PC-9 (cell line): Measurements from ENCODE around the gene GTF3C1. TPM values are rescaled to one million over a fixed set of nuclear protein-coding genes. Genes with fewer than 3 reads are reported as not detected.

Experiments used
- BruUV-seq: library from RNA; stranded (reverse); fragments of 400-500 nt; replicated peaks from 2 replicates; lab custom pipeline; 2021; lab: Mats Ljungman, UMichigan
- CTCF ChIA-PET: fragments of 300-600 bp; sonication (Branson Sonifier 250); formaldehyde crosslinking; loops from one replicate; lab custom pipeline; 2022; ENCODE audit warnings: antibody characterized with exemption; lab: Charles Lee
- POLR2A ChIA-PET: fragments of 300-600 bp; sonication (Branson Sonifier 250); formaldehyde crosslinking; loops from one replicate; lab custom pipeline; 2022; ENCODE audit warnings: antibody characterized with exemption; ENCODE audit not compliant: unreplicated experiment; lab: Charles Lee
- DNase-seq, 2 experiments: peaks; one replicate each; pipeline versions ENCODE4 v3.0.0 to v3.0.0-alpha.2; 2015 to 2022; ENCODE audit warnings: mixed read lengths in 1 of 2
- H2AFZ ChIP-seq: fragments of 200-600 bp; sonication (generic); 2 replicates; pipeline ENCODE4 v1.8.1; 2017; ENCODE audit warnings: antibody characterized with exemption
- H3F3A ChIP-seq: fragments of 200-600 bp; sonication (generic); 2 replicates; pipeline ENCODE4 v1.8.1; 2017; ENCODE audit warnings: antibody characterized with exemption, mild to moderate bottlenecking, low read depth; ENCODE audit not compliant: insufficient read depth
- H3K27ac ChIP-seq: fragments of 200-600 bp; sonication (generic); 2 replicates; pipeline ENCODE4 v1.6.1; 2016; ENCODE audit warnings: mixed run types
- H3K27me3 ChIP-seq: fragments of 200-600 bp; sonication (generic); 2 replicates; pipeline ENCODE4 v1.6.1; 2016; ENCODE audit warnings: low read depth, mixed run types; ENCODE audit not compliant: insufficient read depth
- H3K36me3 ChIP-seq: fragments of 200-600 bp; sonication (generic); 2 replicates; pipeline ENCODE4 v1.6.1; 2016; ENCODE audit warnings: low read depth, mixed run types
- H3K4me1 ChIP-seq: fragments of 200-600 bp; sonication (generic); replicated peaks from 2 replicates; pipeline ENCODE4 v1.6.1; 2016; ENCODE audit warnings: mixed run types; ENCODE audit not compliant: insufficient read depth
- H3K4me2 ChIP-seq: fragments of 200-600 bp; sonication (generic); 2 replicates; pipeline ENCODE4 v1.6.1; 2017; ENCODE audit warnings: mixed run types
- H3K4me3 ChIP-seq: fragments of 200-600 bp; sonication (generic); 2 replicates; pipeline ENCODE4 v1.6.1; 2016; ENCODE audit warnings: mixed run types
- H3K79me2 ChIP-seq: fragments of 200-600 bp; sonication (generic); 2 replicates; pipeline ENCODE4 v1.6.1; 2017; ENCODE audit warnings: low read depth, mixed run types
- H3K9me2 ChIP-seq: fragments of 200-600 bp; sonication (generic); 2 replicates; pipeline ENCODE4 v1.8.1; 2017; ENCODE audit warnings: mild to moderate bottlenecking; ENCODE audit not compliant: insufficient read depth
- H3K9me3 ChIP-seq: fragments of 200-600 bp; sonication (generic); 2 replicates; pipeline ENCODE4 v1.8.1; 2016; ENCODE audit warnings: low read depth; ENCODE audit not compliant: insufficient read depth
- H4K20me1 ChIP-seq: fragments of 200-600 bp; sonication (generic); 2 replicates; pipeline ENCODE4 v1.8.1; 2017; ENCODE audit not compliant: insufficient read depth
- EZH2 ChIP-seq: fragments of 200-600 bp; sonication (generic); IDR thresholded peaks from 2 replicates; pipeline ENCODE4 v1.8.0; 2017; ENCODE audit warnings: antibody characterized with exemption, low read depth
- intact Hi-C: fragments of 100-400 bp; cut with micrococcal nuclease; formaldehyde crosslinking; loops from one replicate; pipeline ENCODE4 v1.10.0; 2022; ENCODE audit not compliant: unreplicated experiment
- total RNA-seq: library from RNA; stranded (reverse); gene quantifications from 2 replicates; pipeline ENCODE4 v1.2.3, GENCODE V29; 2021
- TF ChIP-seq, protein P1 (sequence below): fragments of 200-600 bp; sonication (generic); conservative IDR thresholded peaks from 2 replicates; pipeline ENCODE4 v1.6.1; 2017; ENCODE audit warnings: mixed run types, antibody characterized with exemption, mild to moderate bottlenecking, moderate library complexity

GTF3C1 gene
- total RNA-seq, 1 experiment from 2014 or later, result 118 TPM

- CTCF ChIA-PET, result no interaction called here
Measured at GRCh38 chr16:27417047-27417671, 132.6 kb downstream of the GTF3C1 start.

DNA sequence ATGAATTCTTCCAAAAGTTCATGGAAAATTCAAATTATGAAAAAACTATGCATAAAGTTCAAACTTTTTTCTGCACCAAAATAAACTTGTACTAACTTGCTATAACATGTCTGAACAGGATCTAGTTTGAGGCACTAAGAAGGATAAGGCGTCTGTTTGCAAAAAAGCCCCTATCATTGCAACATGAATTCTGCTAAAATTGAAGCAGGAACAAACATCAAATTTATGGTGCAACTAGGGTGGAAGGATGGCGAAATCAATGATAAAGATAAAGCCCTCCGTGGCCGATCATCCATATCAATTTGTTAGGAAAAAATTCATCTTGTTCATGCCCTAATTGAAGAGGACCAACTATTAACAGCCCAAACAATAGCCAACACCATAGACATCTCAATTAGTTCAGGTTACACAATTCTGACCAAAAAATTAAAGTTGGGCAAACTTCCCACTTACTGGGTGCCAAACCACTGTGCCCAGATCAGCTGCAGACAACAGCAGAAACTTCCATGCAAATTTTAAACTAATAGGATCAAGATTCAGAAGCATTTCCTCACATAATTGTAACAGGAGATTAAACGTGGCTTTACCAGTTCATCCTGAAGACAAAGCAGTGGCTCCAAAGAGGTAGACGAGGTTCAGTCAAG, 134.8 kb downstream of the GTF3C1 start:
- no peak overlapping the region for H3K27ac ChIP-seq
- POLR2A ChIA-PET, result no interaction called here
- CTCF ChIA-PET, result no interaction called here
- no peaks in the 10 kb centered on the region for H3K9me3 ChIP-seq
- TF ChIP-seq, protein P1, sequence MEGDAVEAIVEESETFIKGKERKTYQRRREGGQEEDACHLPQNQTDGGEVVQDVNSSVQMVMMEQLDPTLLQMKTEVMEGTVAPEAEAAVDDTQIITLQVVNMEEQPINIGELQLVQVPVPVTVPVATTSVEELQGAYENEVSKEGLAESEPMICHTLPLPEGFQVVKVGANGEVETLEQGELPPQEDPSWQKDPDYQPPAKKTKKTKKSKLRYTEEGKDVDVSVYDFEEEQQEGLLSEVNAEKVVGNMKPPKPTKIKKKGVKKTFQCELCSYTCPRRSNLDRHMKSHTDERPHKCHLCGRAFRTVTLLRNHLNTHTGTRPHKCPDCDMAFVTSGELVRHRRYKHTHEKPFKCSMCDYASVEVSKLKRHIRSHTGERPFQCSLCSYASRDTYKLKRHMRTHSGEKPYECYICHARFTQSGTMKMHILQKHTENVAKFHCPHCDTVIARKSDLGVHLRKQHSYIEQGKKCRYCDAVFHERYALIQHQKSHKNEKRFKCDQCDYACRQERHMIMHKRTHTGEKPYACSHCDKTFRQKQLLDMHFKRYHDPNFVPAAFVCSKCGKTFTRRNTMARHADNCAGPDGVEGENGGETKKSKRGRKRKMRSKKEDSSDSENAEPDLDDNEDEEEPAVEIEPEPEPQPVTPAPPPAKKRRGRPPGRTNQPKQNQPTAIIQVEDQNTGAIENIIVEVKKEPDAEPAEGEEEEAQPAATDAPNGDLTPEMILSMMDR, result no peak
- TF ChIP-seq EZH2, result no peak
- no peak overlapping the region for H2AFZ ChIP-seq
- H4K20me1 ChIP-seq, result no peaks in the 10 kb centered on the region
- H3K4me1 ChIP-seq, result no peaks in the 10 kb centered on the region
- DNase-seq, result no peak
- no peaks in the 10 kb centered on the region for H3K9me2 ChIP-seq
- no peaks in the 10 kb centered on the region for H3K79me2 ChIP-seq
- no peak overlapping the region for H3K4me2 ChIP-seq
- no peaks in the 10 kb centered on the region for H3F3A ChIP-seq
- intact Hi-C loops, result no loop called here
- no TSS peak for BruUV-seq
- no peaks in the 10 kb centered on the region for H3K36me3 ChIP-seq
- peaks cover 17% of the 10 kb centered on the region; the same call in 1 of the 2 replicates for H3K27me3 ChIP-seq
- no peak overlapping the region for H3K4me3 ChIP-seq

More at GRCh38 chr16:27417047-27417671, 132.6 kb downstream of the GTF3C1 start:
- H3K9me2 ChIP-seq, result no peaks in the 10 kb centered on the region
- TF ChIP-seq, protein P1, result no peak
- no peak for TF ChIP-seq EZH2
- H2AFZ ChIP-seq, result no peak overlapping the region
- 0 out of 2 replicates have a peak, but pooled peaks cover 10% of the 10 kb centered on the region for H3K27me3 ChIP-seq
- H3K27ac ChIP-seq, result no peak overlapping the region
- BruUV-seq, result no TSS peak
- H3K36me3 ChIP-seq, result no peaks in the 10 kb centered on the region
- no peak overlapping the region for H3K4me3 ChIP-seq
- H3F3A ChIP-seq, result no peaks in the 10 kb centered on the region
- no peaks in the 10 kb centered on the region for H4K20me1 ChIP-seq
- H3K79me2 ChIP-seq, result no peaks in the 10 kb centered on the region
- H3K4me2 ChIP-seq, result no peak overlapping the region
- intact Hi-C loops, result no loop called here
- no peak for DNase-seq
- peaks cover 11% of the 10 kb centered on the region for H3K9me3 ChIP-seq
- POLR2A ChIA-PET, result no interaction called here
- no peaks in the 10 kb centered on the region for H3K4me1 ChIP-seq

- intact Hi-C loops, result no loop called here
- BruUV-seq, result no TSS peak
- no peak for TF ChIP-seq EZH2
- TF ChIP-seq, protein P1, result no peak
- no peaks in the 10 kb centered on the region for H3K9me3 ChIP-seq
- no peak overlapping the region for H3K4me2 ChIP-seq
- no peaks in the 10 kb centered on the region for H3K9me2 ChIP-seq
- H4K20me1 ChIP-seq, result no peaks in the 10 kb centered on the region
- DNase-seq, result no peak
- no peaks in the 10 kb centered on the region for H3K4me1 ChIP-seq
- no peak overlapping the region for H3K27ac ChIP-seq
- no peak overlapping the region for H2AFZ ChIP-seq
- H3K36me3 ChIP-seq, result no peaks in the 10 kb centered on the region
- H3F3A ChIP-seq, result no peaks in the 10 kb centered on the region
- H3K79me2 ChIP-seq, result no peaks in the 10 kb centered on the region
- POLR2A ChIA-PET, result no interaction called here
- H3K4me3 ChIP-seq, result no peak overlapping the region
- peaks cover 17% of the 10 kb centered on the region; the same call in 1 of the 2 replicates for H3K27me3 ChIP-seq
- CTCF ChIA-PET, result no interaction called here
Measured at GRCh38 chr16:27413956-27414355, 135.8 kb downstream of the GTF3C1 start.
